GM23338 (cell line): ENCODE data around the gene MRPS31. TPM values are rescaled to one million over a fixed set of nuclear protein-coding genes. Genes with fewer than 3 reads are reported as not detected.

ENCODE experiments used
- ATAC-seq: fragments of 200-7000 bp; cut with Tn5 transposase; 3 replicates; pipeline ENCODE4 v1.9.1; 2020
- DNase-seq: peaks from one replicate; pipeline ENCODE4 v3.0.0-alpha.2; 2015; ENCODE audit warnings: low spot score
- H2AFZ ChIP-seq: fragments of 200-600 bp; sonication (generic); 2 replicates; pipeline ENCODE4 v1.8.0; 2016; ENCODE audit warnings: antibody characterized with exemption, mild to moderate bottlenecking, moderate library complexity
- H3F3A ChIP-seq: fragments of 200-600 bp; sonication (generic); replicated peaks from 2 replicates; pipeline ENCODE4 v1.8.0; 2017; ENCODE audit warnings: antibody characterized with exemption, mixed run types, low read depth
- H3K27ac ChIP-seq: fragments of 200-600 bp; sonication (generic); 2 replicates; pipeline ENCODE4 v1.6.1; 2016; ENCODE audit warnings: low read depth
- H3K27me3 ChIP-seq: fragments of 200-600 bp; sonication (generic); 2 replicates; pipeline ENCODE4 v1.8.0; 2016; ENCODE audit warnings: mild to moderate bottlenecking, mixed run types, moderate library complexity; ENCODE audit not compliant: insufficient read depth
- H3K36me3 ChIP-seq: fragments of 200-600 bp; sonication (generic); 2 replicates; pipeline ENCODE4 v1.8.0; 2016; ENCODE audit warnings: mild to moderate bottlenecking; ENCODE audit not compliant: insufficient read depth
- H3K4me1 ChIP-seq: fragments of 200-600 bp; sonication (generic); 2 replicates; pipeline ENCODE4 v1.8.0; 2016; ENCODE audit warnings: mild to moderate bottlenecking, moderate library complexity; ENCODE audit not compliant: insufficient read depth
- H3K4me2 ChIP-seq: fragments of 200-600 bp; sonication (generic); 2 replicates; pipeline ENCODE4 v1.7.1; 2017; ENCODE audit warnings: mixed run types
- H3K4me3 ChIP-seq: fragments of 200-600 bp; sonication (generic); 2 replicates; pipeline ENCODE4 v1.6.1; 2016; ENCODE audit warnings: mixed run types
- H3K79me2 ChIP-seq: fragments of 200-600 bp; sonication (generic); replicated peaks from 2 replicates; pipeline ENCODE4 v1.8.0; 2017; ENCODE audit warnings: mild to moderate bottlenecking; ENCODE audit not compliant: insufficient read depth
- H3K9me2 ChIP-seq: fragments of 200-600 bp; sonication (generic); 2 replicates; pipeline ENCODE4 v1.8.0; 2017; ENCODE audit not compliant: insufficient read depth
- H4K20me1 ChIP-seq: fragments of 200-600 bp; sonication (generic); replicated peaks from 2 replicates; pipeline ENCODE4 v1.8.0; 2017; ENCODE audit warnings: mild to moderate bottlenecking; ENCODE audit not compliant: insufficient read depth
- H3K27ac Mint-ChIP-seq: 2 replicates; pipeline ENCODE4 v1.8.0; 2020; ENCODE audit warnings: inconsistent platforms, mild to moderate bottlenecking, moderate library complexity, mixed read lengths
- H3K27me3 Mint-ChIP-seq: 3 replicates; pipeline ENCODE4 v1.8.0; 2022; ENCODE audit warnings: low read depth, mild to moderate bottlenecking, moderate library complexity, mixed read lengths, inconsistent platforms; ENCODE audit not compliant: insufficient read depth, poor library complexity
- H3K36me3 Mint-ChIP-seq: 3 replicates; pipeline ENCODE4 v1.8.0; 2021; ENCODE audit warnings: low read depth, mild to moderate bottlenecking, inconsistent platforms, moderate library complexity, mixed read lengths
- H3K4me1 Mint-ChIP-seq: 3 replicates; pipeline ENCODE4 v1.8.0; 2020; ENCODE audit warnings: mild to moderate bottlenecking, inconsistent platforms, mixed read lengths
- H3K4me3 Mint-ChIP-seq: 3 replicates; pipeline ENCODE4 v1.8.0; 2021; ENCODE audit warnings: moderate library complexity, mild to moderate bottlenecking, inconsistent platforms, mixed read lengths
- H3K9me3 Mint-ChIP-seq: 3 replicates; pipeline ENCODE4 v1.8.0; 2020; ENCODE audit warnings: moderate library complexity, mild to moderate bottlenecking, inconsistent platforms, mixed read lengths
- CREB1 ChIP-seq: fragments of 250-450 bp; sonication (Bioruptor Pico); IDR thresholded peaks from 2 replicates; pipeline ENCODE4 v1.5.0; 2020; ENCODE audit warnings: low read depth, mild to moderate bottlenecking, moderate library complexity
- CTCF ChIP-seq, 2 experiments: fragments of 200-600 bp in 1 of 2; sonication (generic) in 1 of 2; conservative IDR thresholded peaks; 2 replicates each; pipeline versions ENCODE4 v1.5.1 to v1.6.1; 2016 to 2017; ENCODE audit warnings: antibody characterized with exemption in 2 of 2, low read depth in 2 of 2, mild to moderate bottlenecking in 2 of 2, moderate library complexity in 1 of 2
- EZH2 ChIP-seq: fragments of 200-600 bp; sonication (generic); IDR thresholded peaks from one replicate; pipeline ENCODE4 v1.8.0; 2017; ENCODE audit warnings: antibody characterized with exemption, mild to moderate bottlenecking, low read depth; ENCODE audit not compliant: unreplicated experiment
- EZH2phosphoT487 ChIP-seq: fragments of 200-600 bp; sonication (generic); IDR thresholded peaks from one replicate; pipeline ENCODE4 v1.8.1; 2018; ENCODE audit warnings: antibody characterized with exemption; ENCODE audit not compliant: unreplicated experiment
- NANOG ChIP-seq: IDR thresholded peaks from 2 replicates; pipeline ENCODE4 v1.6.1; 2016; ENCODE audit warnings: antibody characterized with exemption, borderline replicate concordance
- REST ChIP-seq: IDR thresholded peaks from one replicate; pipeline ENCODE4 v1.6.1; 2018; ENCODE audit warnings: antibody characterized with exemption; ENCODE audit not compliant: unreplicated experiment
- ZNF114 ChIP-seq: fragments of 250-450 bp; sonication (Bioruptor Pico); IDR thresholded peaks from 2 replicates; pipeline ENCODE4 v1.5.0; 2020; ENCODE audit warnings: mild to moderate bottlenecking, moderate library complexity
- ZNF331 ChIP-seq: fragments of 250-450 bp; sonication (Bioruptor Pico); IDR thresholded peaks from 2 replicates; pipeline ENCODE4 v1.5.0; 2020; ENCODE audit warnings: low read depth, mild to moderate bottlenecking, moderate library complexity
- polyA plus RNA-seq: library from polyadenylated mRNA; unstranded; fragments of >200 nt; fragmentation: Nextera tagmentation; extraction: Ambion mirVana; gene quantifications from 2 replicates; pipeline ENCODE4 v1.2.1, GENCODE V29; 2016
- total RNA-seq: library from RNA; depleted of rRNA; stranded (reverse); fragments of >200 nt; shearing (Covaris generic); gene quantifications from 2 replicates; pipeline ENCODE4 v1.2.3, GENCODE V29; 2014

MRPS31 gene
- total and polyA plus RNA-seq, 2 experiments from 2014 or later, result 26.8 to 62.7 TPM

GRCh38 chr13:40762849-40763248 lies 8.1 kb downstream of the MRPS31 start:
- H3K9me3 Mint-ChIP-seq, result no peaks in the 10 kb centered on the region
- H2AFZ ChIP-seq, result no peak overlapping the region
- no peak for ATAC-seq
- H3K27me3 ChIP-seq, result no peaks in the 10 kb centered on the region
- TF ChIP-seq REST, result no peak
- H3K36me3 ChIP-seq, result peaks cover 8% of the 10 kb centered on the region; the same call in 1 of the 2 replicates
- no peaks in the 10 kb centered on the region for H3F3A ChIP-seq
- H3K4me1 Mint-ChIP-seq, result no peaks in the 10 kb centered on the region
- no peak overlapping the region for H3K27ac Mint-ChIP-seq
- no peaks in the 10 kb centered on the region for H3K79me2 ChIP-seq
- no peaks in the 10 kb centered on the region for H3K27me3 Mint-ChIP-seq
- no peak overlapping the region for H3K4me2 ChIP-seq
- H3K4me3 Mint-ChIP-seq, result no peak overlapping the region
- no peak overlapping the region for H3K27ac ChIP-seq
- peaks cover 17% of the 10 kb centered on the region; the same call in 2 of the 3 replicates for H3K36me3 Mint-ChIP-seq
- H3K4me3 ChIP-seq, result no peak overlapping the region
- no peaks in the 10 kb centered on the region for H3K9me2 ChIP-seq
- H3K4me1 ChIP-seq, result no peaks in the 10 kb centered on the region
- no peak for DNase-seq
- no peaks in the 10 kb centered on the region; the same call in 1 of the 2 replicates for H4K20me1 ChIP-seq

- no peaks in the 10 kb centered on the region for H3K9me2 ChIP-seq
- no peak overlapping the region for H3K4me3 ChIP-seq
- no peaks in the 10 kb centered on the region for H3F3A ChIP-seq
- no peaks in the 10 kb centered on the region for H3K79me2 ChIP-seq
- Mint-ChIP-seq H3K4me3 (no peak overlapping the region), H3K27me3 (no peaks in the 10 kb centered on the region), H3K9me3 (no peaks in the 10 kb centered on the region), H3K27ac (no peak overlapping the region), H3K4me1 (no peaks in the 10 kb centered on the region), H3K36me3 (peaks cover 26% of the 10 kb centered on the region; the same call in 2 of the 3 replicates)
- H3K27me3 ChIP-seq, result no peaks in the 10 kb centered on the region
- ATAC-seq (no peak), DNase-seq (no peak)
- no peaks in the 10 kb centered on the region for H4K20me1 ChIP-seq
- no peaks in the 10 kb centered on the region for H3K36me3 ChIP-seq
- TF ChIP-seq CREB1 (no peak), EZH2phosphoT487 (no peak), ZNF114 (CRISPR knock-in tag) (no peak), NANOG (no peak), ZNF331 (no peak), CTCF (conservative IDR thresholded peaks at IDR 0.05; ENCODE audit: low read depth in 2 of 2) (no peak), EZH2 (no peak), REST (no peak)
- H3K4me2 ChIP-seq, result no peak overlapping the region
- H2AFZ ChIP-seq, result no peak overlapping the region
- no peak overlapping the region for H3K27ac ChIP-seq
- H3K4me1 ChIP-seq, result no peaks in the 10 kb centered on the region
Measured at GRCh38 chr13:40758811-40759210, 12.2 kb downstream of the MRPS31 start.
